Measurements from ENCODE around the gene MAP3K8.
"Not testable (repeated sequence)": the region's sequence is repeated elsewhere in the genome, so short reads cannot be mapped to it uniquely, and the experiment has no call there.

Gene MAP3K8

GRCh38 chr10:30423655-30424275 is 10.2 kb upstream of the MAP3K8 start:
- not testable (repeated sequence) for FAIRE-seq

GRCh38 chr10:30425336-30426075 is 8.5 kb upstream of the MAP3K8 start:
- no peak for FAIRE-seq

GRCh38 chr10:30430544-30431298 is 3.3 kb upstream of the MAP3K8 start:
- FAIRE-seq: no peak

- no peak for FAIRE-seq
Measured at GRCh38 chr10:30431435-30431911, 2.5 kb upstream of the MAP3K8 start.

- FAIRE-seq: no peak
Measured at GRCh38 chr10:30432622-30433305, 1.2 kb upstream of the MAP3K8 start.

GRCh38 chr10:30433306-30433729 is 666 bp upstream of the MAP3K8 start:
- FAIRE-seq: no peak

GRCh38 chr10:30434273-30435072 is 489 bp downstream of the MAP3K8 start:
- FAIRE-seq: no peak

GRCh38 chr10:30435073-30435422 is 1.1 kb downstream of the MAP3K8 start:
- no peak for FAIRE-seq

- FAIRE-seq: not testable (repeated sequence)
Measured at GRCh38 chr10:30435499-30436167, 1.6 kb downstream of the MAP3K8 start.

- FAIRE-seq: no peak
Measured at GRCh38 chr10:30436191-30436611, 2.2 kb downstream of the MAP3K8 start.

GRCh38 chr10:30436671-30437030 is 2.7 kb downstream of the MAP3K8 start:
- no peak for FAIRE-seq

- FAIRE-seq: no peak
Measured at GRCh38 chr10:30437031-30437841, 3.3 kb downstream of the MAP3K8 start.

GRCh38 chr10:30438021-30438850 is 4.3 kb downstream of the MAP3K8 start:
- no peak for FAIRE-seq

- no peak for FAIRE-seq
Measured at GRCh38 chr10:30439931-30440330, 5.9 kb downstream of the MAP3K8 start.

- no peak for FAIRE-seq
Measured at GRCh38 chr10:30442019-30442606, 8.1 kb downstream of the MAP3K8 start.

GRCh38 chr10:30443049-30443448 is 9.1 kb downstream of the MAP3K8 start:
- no peak for FAIRE-seq

- no peak for FAIRE-seq
Measured at GRCh38 chr10:30445711-30446110, 11.7 kb downstream of the MAP3K8 start.

GRCh38 chr10:30447125-30447799 is 13.3 kb downstream of the MAP3K8 start:
- FAIRE-seq: no peak

GRCh38 chr10:30448092-30448491 is 14.1 kb downstream of the MAP3K8 start:
- no peak for FAIRE-seq
